HepG2 (cell line): Measurements from ENCODE around the gene TIMM13. TPM values are rescaled to one million over a fixed set of nuclear protein-coding genes. Genes with fewer than 3 reads are reported as not detected.

ENCODE experiments used
- CENPT ChIP-seq: sonication (generic); formaldehyde crosslinking; IDR thresholded peaks from 2 replicates; pipeline ENCODE4 v1.8.0; 2022; ENCODE audit warnings: low read depth, mild to moderate bottlenecking, moderate library complexity, missing genetic modification reagents
- JUNB ChIP-seq: sonication (generic); formaldehyde crosslinking; IDR thresholded peaks from 2 replicates; pipeline ENCODE4 v1.8.0; 2022; ENCODE audit warnings: missing genetic modification reagents, mild to moderate bottlenecking, borderline replicate concordance
- KLF9 ChIP-seq: IDR thresholded peaks from 2 replicates; pipeline ENCODE4 v1.6.1; 2016; ENCODE audit warnings: low read depth
- RFXANK ChIP-seq: IDR thresholded peaks from 2 replicates; pipeline ENCODE4 v1.6.1; 2016
- ZNF354B ChIP-seq: sonication (generic); formaldehyde crosslinking; IDR thresholded peaks from 2 replicates; pipeline ENCODE4 v1.8.0; 2022; ENCODE audit warnings: mild to moderate bottlenecking, missing genetic modification reagents
- ZNF367 ChIP-seq: sonication (generic); formaldehyde crosslinking; IDR thresholded peaks from 2 replicates; pipeline ENCODE4 v1.4.0; 2020; ENCODE audit warnings: missing genetic modification reagents, borderline replicate concordance
- ZNF790 ChIP-seq: sonication (generic); formaldehyde crosslinking; IDR thresholded peaks from 2 replicates; pipeline ENCODE4 v1.8.0; 2022; ENCODE audit warnings: missing genetic modification reagents, mild to moderate bottlenecking, borderline replicate concordance
- polyA plus RNA-seq, 8 experiments: library from polyadenylated mRNA; depleted of rRNA in 3 of 8; stranded (reverse) in 7 of 8; unstranded in 1 of 8; fragments of >200 nt; fragmentation: Illumina TruSeq in 4 of 8; extraction: Trizol in 4 of 8; gene quantifications; 2 replicates each; pipeline versions ENCODE4 v1.2.1 to v1.2.3, GENCODE V29; 2011 to 2016; ENCODE audit warnings: low read depth in 4 of 8, missing spikeins in 1 of 8, mixed read lengths in 1 of 8; ENCODE audit not compliant: insufficient read depth in 1 of 8
- total RNA-seq, 5 experiments: library from RNA; depleted of rRNA; stranded (reverse); fragments of >200 nt; fragmentation: Illumina TruSeq; extraction: Trizol; gene quantifications; 2 replicates each; pipeline ENCODE4 v1.2.3, GENCODE V29; 2016; ENCODE audit warnings: low read depth in 1 of 5
- TF ChIP-seq, protein P1 (sequence below): fragments of 450-650 bp; IDR thresholded peaks from 2 replicates; pipeline ENCODE4 v1.6.1; 2017; ENCODE audit warnings: mild to moderate bottlenecking
- TF ChIP-seq, protein P2 (sequence below): sonication (generic); formaldehyde crosslinking; IDR thresholded peaks from 2 replicates; pipeline ENCODE4 v1.5.1; 2020; ENCODE audit warnings: mild to moderate bottlenecking, missing genetic modification reagents, borderline replicate concordance
- TF ChIP-seq, protein P3 (sequence below): sonication (generic); formaldehyde crosslinking; IDR thresholded peaks from 2 replicates; pipeline ENCODE4 v1.5.0; 2020; ENCODE audit warnings: mild to moderate bottlenecking, missing genetic modification reagents, borderline replicate concordance
- TF ChIP-seq, protein P4 (sequence below): sonication (generic); formaldehyde crosslinking; IDR thresholded peaks from 2 replicates; pipeline ENCODE4 v1.5.0; 2020; ENCODE audit warnings: missing genetic modification reagents

The TIMM13 gene
- total and polyA plus RNA-seq, 2 of the 13 experiments (the other 11 are each of a cell fraction or from before 2014, with no cell fraction given), result 48.4 to 108 TPM

GRCh38 chr19:2475702-2476450 lies 48.5 kb upstream of the TIMM13 start, which contains the start of gene GADD45B (continued):
- TF ChIP-seq ZNF367 (no peak), ZNF790 (no peak), ZNF354B (CRISPR knock-in tag) (no peak), KLF9 (CRISPR knock-in tag) (no peak), RFXANK (CRISPR knock-in tag) (no peak; the same call in 1 of the 2 replicates), JUNB (no peak), CENPT (CRISPR knock-in tag) (no peak)
- TF ChIP-seq, protein P1, sequence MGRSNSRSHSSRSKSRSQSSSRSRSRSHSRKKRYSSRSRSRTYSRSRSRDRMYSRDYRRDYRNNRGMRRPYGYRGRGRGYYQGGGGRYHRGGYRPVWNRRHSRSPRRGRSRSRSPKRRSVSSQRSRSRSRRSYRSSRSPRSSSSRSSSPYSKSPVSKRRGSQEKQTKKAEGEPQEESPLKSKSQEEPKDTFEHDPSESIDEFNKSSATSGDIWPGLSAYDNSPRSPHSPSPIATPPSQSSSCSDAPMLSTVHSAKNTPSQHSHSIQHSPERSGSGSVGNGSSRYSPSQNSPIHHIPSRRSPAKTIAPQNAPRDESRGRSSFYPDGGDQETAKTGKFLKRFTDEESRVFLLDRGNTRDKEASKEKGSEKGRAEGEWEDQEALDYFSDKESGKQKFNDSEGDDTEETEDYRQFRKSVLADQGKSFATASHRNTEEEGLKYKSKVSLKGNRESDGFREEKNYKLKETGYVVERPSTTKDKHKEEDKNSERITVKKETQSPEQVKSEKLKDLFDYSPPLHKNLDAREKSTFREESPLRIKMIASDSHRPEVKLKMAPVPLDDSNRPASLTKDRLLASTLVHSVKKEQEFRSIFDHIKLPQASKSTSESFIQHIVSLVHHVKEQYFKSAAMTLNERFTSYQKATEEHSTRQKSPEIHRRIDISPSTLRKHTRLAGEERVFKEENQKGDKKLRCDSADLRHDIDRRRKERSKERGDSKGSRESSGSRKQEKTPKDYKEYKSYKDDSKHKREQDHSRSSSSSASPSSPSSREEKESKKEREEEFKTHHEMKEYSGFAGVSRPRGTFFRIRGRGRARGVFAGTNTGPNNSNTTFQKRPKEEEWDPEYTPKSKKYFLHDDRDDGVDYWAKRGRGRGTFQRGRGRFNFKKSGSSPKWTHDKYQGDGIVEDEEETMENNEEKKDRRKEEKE, result no peak
- TF ChIP-seq, protein P2, sequence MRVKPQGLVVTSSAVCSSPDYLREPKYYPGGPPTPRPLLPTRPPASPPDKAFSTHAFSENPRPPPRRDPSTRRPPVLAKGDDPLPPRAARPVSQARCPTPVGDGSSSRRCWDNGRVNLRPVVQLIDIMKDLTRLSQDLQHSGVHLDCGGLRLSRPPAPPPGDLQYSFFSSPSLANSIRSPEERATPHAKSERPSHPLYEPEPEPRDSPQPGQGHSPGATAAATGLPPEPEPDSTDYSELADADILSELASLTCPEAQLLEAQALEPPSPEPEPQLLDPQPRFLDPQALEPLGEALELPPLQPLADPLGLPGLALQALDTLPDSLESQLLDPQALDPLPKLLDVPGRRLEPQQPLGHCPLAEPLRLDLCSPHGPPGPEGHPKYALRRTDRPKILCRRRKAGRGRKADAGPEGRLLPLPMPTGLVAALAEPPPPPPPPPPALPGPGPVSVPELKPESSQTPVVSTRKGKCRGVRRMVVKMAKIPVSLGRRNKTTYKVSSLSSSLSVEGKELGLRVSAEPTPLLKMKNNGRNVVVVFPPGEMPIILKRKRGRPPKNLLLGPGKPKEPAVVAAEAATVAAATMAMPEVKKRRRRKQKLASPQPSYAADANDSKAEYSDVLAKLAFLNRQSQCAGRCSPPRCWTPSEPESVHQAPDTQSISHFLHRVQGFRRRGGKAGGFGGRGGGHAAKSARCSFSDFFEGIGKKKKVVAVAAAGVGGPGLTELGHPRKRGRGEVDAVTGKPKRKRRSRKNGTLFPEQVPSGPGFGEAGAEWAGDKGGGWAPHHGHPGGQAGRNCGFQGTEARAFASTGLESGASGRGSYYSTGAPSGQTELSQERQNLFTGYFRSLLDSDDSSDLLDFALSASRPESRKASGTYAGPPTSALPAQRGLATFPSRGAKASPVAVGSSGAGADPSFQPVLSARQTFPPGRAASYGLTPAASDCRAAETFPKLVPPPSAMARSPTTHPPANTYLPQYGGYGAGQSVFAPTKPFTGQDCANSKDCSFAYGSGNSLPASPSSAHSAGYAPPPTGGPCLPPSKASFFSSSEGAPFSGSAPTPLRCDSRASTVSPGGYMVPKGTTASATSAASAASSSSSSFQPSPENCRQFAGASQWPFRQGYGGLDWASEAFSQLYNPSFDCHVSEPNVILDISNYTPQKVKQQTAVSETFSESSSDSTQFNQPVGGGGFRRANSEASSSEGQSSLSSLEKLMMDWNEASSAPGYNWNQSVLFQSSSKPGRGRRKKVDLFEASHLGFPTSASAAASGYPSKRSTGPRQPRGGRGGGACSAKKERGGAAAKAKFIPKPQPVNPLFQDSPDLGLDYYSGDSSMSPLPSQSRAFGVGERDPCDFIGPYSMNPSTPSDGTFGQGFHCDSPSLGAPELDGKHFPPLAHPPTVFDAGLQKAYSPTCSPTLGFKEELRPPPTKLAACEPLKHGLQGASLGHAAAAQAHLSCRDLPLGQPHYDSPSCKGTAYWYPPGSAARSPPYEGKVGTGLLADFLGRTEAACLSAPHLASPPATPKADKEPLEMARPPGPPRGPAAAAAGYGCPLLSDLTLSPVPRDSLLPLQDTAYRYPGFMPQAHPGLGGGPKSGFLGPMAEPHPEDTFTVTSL (CRISPR knock-in tag), result no peak
- TF ChIP-seq, protein P3, sequence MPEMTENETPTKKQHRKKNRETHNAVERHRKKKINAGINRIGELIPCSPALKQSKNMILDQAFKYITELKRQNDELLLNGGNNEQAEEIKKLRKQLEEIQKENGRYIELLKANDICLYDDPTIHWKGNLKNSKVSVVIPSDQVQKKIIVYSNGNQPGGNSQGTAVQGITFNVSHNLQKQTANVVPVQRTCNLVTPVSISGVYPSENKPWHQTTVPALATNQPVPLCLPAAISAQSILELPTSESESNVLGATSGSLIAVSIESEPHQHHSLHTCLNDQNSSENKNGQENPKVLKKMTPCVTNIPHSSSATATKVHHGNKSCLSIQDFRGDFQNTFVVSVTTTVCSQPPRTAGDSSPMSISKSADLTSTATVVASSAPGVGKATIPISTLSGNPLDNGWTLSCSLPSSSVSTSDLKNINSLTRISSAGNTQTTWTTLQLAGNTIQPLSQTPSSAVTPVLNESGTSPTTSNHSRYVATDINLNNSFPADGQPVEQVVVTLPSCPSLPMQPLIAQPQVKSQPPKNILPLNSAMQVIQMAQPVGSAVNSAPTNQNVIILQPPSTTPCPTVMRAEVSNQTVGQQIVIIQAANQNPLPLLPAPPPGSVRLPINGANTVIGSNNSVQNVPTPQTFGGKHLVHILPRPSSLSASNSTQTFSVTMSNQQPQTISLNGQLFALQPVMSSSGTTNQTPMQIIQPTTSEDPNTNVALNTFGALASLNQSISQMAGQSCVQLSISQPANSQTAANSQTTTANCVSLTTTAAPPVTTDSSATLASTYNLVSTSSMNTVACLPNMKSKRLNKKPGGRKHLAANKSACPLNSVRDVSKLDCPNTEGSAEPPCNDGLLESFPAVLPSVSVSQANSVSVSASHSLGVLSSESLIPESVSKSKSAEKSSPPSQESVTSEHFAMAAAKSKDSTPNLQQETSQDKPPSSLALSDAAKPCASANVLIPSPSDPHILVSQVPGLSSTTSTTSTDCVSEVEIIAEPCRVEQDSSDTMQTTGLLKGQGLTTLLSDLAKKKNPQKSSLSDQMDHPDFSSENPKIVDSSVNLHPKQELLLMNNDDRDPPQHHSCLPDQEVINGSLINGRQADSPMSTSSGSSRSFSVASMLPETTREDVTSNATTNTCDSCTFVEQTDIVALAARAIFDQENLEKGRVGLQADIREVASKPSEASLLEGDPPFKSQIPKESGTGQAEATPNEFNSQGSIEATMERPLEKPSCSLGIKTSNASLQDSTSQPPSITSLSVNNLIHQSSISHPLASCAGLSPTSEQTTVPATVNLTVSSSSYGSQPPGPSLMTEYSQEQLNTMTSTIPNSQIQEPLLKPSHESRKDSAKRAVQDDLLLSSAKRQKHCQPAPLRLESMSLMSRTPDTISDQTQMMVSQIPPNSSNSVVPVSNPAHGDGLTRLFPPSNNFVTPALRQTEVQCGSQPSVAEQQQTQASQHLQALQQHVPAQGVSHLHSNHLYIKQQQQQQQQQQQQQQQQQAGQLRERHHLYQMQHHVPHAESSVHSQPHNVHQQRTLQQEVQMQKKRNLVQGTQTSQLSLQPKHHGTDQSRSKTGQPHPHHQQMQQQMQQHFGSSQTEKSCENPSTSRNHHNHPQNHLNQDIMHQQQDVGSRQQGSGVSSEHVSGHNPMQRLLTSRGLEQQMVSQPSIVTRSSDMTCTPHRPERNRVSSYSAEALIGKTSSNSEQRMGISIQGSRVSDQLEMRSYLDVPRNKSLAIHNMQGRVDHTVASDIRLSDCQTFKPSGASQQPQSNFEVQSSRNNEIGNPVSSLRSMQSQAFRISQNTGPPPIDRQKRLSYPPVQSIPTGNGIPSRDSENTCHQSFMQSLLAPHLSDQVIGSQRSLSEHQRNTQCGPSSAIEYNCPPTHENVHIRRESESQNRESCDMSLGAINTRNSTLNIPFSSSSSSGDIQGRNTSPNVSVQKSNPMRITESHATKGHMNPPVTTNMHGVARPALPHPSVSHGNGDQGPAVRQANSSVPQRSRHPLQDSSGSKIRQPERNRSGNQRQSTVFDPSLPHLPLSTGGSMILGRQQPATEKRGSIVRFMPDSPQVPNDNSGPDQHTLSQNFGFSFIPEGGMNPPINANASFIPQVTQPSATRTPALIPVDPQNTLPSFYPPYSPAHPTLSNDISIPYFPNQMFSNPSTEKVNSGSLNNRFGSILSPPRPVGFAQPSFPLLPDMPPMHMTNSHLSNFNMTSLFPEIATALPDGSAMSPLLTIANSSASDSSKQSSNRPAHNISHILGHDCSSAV, result no peak; the same call in 1 of the 2 replicates
- TF ChIP-seq, protein P4, sequence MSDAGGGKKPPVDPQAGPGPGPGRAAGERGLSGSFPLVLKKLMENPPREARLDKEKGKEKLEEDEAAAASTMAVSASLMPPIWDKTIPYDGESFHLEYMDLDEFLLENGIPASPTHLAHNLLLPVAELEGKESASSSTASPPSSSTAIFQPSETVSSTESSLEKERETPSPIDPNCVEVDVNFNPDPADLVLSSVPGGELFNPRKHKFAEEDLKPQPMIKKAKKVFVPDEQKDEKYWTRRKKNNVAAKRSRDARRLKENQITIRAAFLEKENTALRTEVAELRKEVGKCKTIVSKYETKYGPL (CRISPR knock-in tag), result no peak; the same call in 1 of the 2 replicates
